ENCODE data around the gene APMAP. TPM values are rescaled to one million over a fixed set of nuclear protein-coding genes. Genes with fewer than 3 reads are reported as not detected.

The APMAP gene
- total RNA-seq, 1 donor from 2014 or later: 71.7 TPM

- no peak for DNase-seq (ENCODE audit: low spot score)
- H3K9ac ChIP-seq: no peak overlapping the region
- no peaks in the 10 kb centered on the region for H3K9me3 ChIP-seq (ENCODE audit: low read depth)
- no peaks in the 10 kb centered on the region for H3K36me3 ChIP-seq
- no peak overlapping the region for H3K27ac Mint-ChIP-seq
- peaks cover 18% of the 10 kb centered on the region for H3K4me1 Mint-ChIP-seq
- no peak overlapping the region for H2AFZ ChIP-seq (replicated peaks)
- H3K4me2 ChIP-seq: no peak overlapping the region
- peaks cover 13% of the 10 kb centered on the region for H3K27me3 Mint-ChIP-seq (ENCODE audit: insufficient read depth, low read depth)
- H3K36me3 Mint-ChIP-seq: no peaks in the 10 kb centered on the region
- no peak overlapping the region for H3K4me3 ChIP-seq
- H3F3A ChIP-seq (ENCODE audit: low read depth): no peaks in the 10 kb centered on the region
- H4K20me1 ChIP-seq (ENCODE audit: low read depth): no peaks in the 10 kb centered on the region
- TF ChIP-seq EZH2 (IDR thresholded peaks at IDR 0.05): no peak
- no peak for TF ChIP-seq CTCF (IDR thresholded peaks at IDR 0.05)
- no peak for TF ChIP-seq EZH2phosphoT487 (IDR thresholded peaks at IDR 0.05)
- H3K4me1 ChIP-seq: no peaks in the 10 kb centered on the region
- peaks cover 74% of the 10 kb centered on the region for H3K27me3 ChIP-seq
- H3K27ac ChIP-seq: no peak overlapping the region
- no peaks in the 10 kb centered on the region for H3K79me2 ChIP-seq (ENCODE audit: low read depth)
- H3K9me3 Mint-ChIP-seq: no peaks in the 10 kb centered on the region
- H3K4me3 Mint-ChIP-seq: no peak overlapping the region
Observed at GRCh38 chr20:24998631-24999445, 6.3 kb upstream of the APMAP start.

- Mint-ChIP-seq H3K4me3 (no peak overlapping the region), H3K4me1 (peaks cover 25% of the 10 kb centered on the region), H3K27me3 (ENCODE audit: insufficient read depth, low read depth) (peaks cover 13% of the 10 kb centered on the region), H3K27ac (no peak overlapping the region), H3K9me3 (no peaks in the 10 kb centered on the region), H3K36me3 (no peaks in the 10 kb centered on the region)
- Histone ChIP-seq H3K36me3 (no peaks in the 10 kb centered on the region), H4K20me1 (ENCODE audit: low read depth) (no peaks in the 10 kb centered on the region), H3K4me2 (no peak overlapping the region), H3K4me1 (no peaks in the 10 kb centered on the region), H3F3A (ENCODE audit: low read depth) (no peaks in the 10 kb centered on the region), H3K79me2 (ENCODE audit: low read depth) (no peaks in the 10 kb centered on the region), H3K4me3 (no peak overlapping the region), H3K9me3 (ENCODE audit: low read depth) (no peaks in the 10 kb centered on the region), H3K27me3 (peaks cover 81% of the 10 kb centered on the region), H3K9ac (no peak overlapping the region), H3K27ac (no peak overlapping the region), H2AFZ (replicated peaks) (no peak overlapping the region)
- DNase-seq (ENCODE audit: low spot score): no peak
- TF ChIP-seq CTCF (IDR thresholded peaks at IDR 0.05) (no peak), EZH2 (IDR thresholded peaks at IDR 0.05) (no peak), EZH2phosphoT487 (IDR thresholded peaks at IDR 0.05) (no peak)
Observed at GRCh38 chr20:24998121-24998520, 5.6 kb upstream of the APMAP start.

- DNase-seq (ENCODE audit: low spot score): no peak
- H3K27ac Mint-ChIP-seq: no peak overlapping the region
Observed at GRCh38 chr20:24996449-24997377, 4.2 kb upstream of the APMAP start.

More at GRCh38 chr20:24996449-24997377, 4.2 kb upstream of the APMAP start:
- TF ChIP-seq CTCF (IDR thresholded peaks at IDR 0.05) (no peak), EZH2 (IDR thresholded peaks at IDR 0.05) (no peak), EZH2phosphoT487 (IDR thresholded peaks at IDR 0.05) (no peak)
- H3K27me3 Mint-ChIP-seq (ENCODE audit: insufficient read depth, low read depth): peaks cover 16% of the 10 kb centered on the region
- peaks cover 29% of the 10 kb centered on the region for H3K4me1 Mint-ChIP-seq
- Histone ChIP-seq H3K36me3 (no peaks in the 10 kb centered on the region), H3F3A (ENCODE audit: low read depth) (no peaks in the 10 kb centered on the region), H3K27me3 (peaks cover 81% of the 10 kb centered on the region), H3K79me2 (ENCODE audit: low read depth) (peaks cover 5% of the 10 kb centered on the region), H3K4me2 (no peak overlapping the region), H3K27ac (no peak overlapping the region), H3K9me3 (ENCODE audit: low read depth) (no peaks in the 10 kb centered on the region), H3K4me1 (peaks cover under 1% of the 10 kb centered on the region), H4K20me1 (ENCODE audit: low read depth) (no peaks in the 10 kb centered on the region), H3K4me3 (no peak overlapping the region), H2AFZ (replicated peaks) (no peak overlapping the region), H3K9ac (no peak overlapping the region)
- no peak overlapping the region for H3K4me3 Mint-ChIP-seq
- no peaks in the 10 kb centered on the region for H3K9me3 Mint-ChIP-seq
- no peaks in the 10 kb centered on the region for H3K36me3 Mint-ChIP-seq

Measured in neural progenitor cell (in vitro differentiated cells).